KOPT-K1 (cell line): ENCODE results near the gene PUM2.

Experiments used
- H3K27ac ChIP-seq: fragments of 200-600 bp; sonication (generic); 2 replicates; pipeline ENCODE4 v1.5.1; 2016; ENCODE audit warnings: antibody characterized with exemption, mild to moderate bottlenecking, low read depth, low read length; ENCODE audit not compliant: poor library complexity, severe bottlenecking
- H3K36me3 ChIP-seq: fragments of 200-600 bp; sonication (generic); 2 replicates; pipeline ENCODE4 v1.5.1; 2017; ENCODE audit warnings: antibody characterized with exemption, mild to moderate bottlenecking, low read length, moderate library complexity; ENCODE audit not compliant: insufficient read depth
- H3K9me3 ChIP-seq: fragments of 200-600 bp; sonication (generic); 2 replicates; pipeline ENCODE4 v1.5.1; 2017; ENCODE audit warnings: antibody characterized with exemption, low read length, mild to moderate bottlenecking; ENCODE audit not compliant: insufficient read depth, poor library complexity, severe bottlenecking

The PUM2 gene

GRCh38 chr2:20227894-20228505 lies 122.6 kb downstream of the PUM2 start:
- Histone ChIP-seq H3K27ac (no peak overlapping the region), H3K9me3 (no peaks in the 10 kb centered on the region), H3K36me3 (no peaks in the 10 kb centered on the region)

GRCh38 chr2:20226152-20226545 lies 124.5 kb downstream of the PUM2 start:
- H3K36me3 ChIP-seq: no peaks in the 10 kb centered on the region
- no peaks in the 10 kb centered on the region for H3K9me3 ChIP-seq
- H3K27ac ChIP-seq: no peak overlapping the region

- H3K36me3 ChIP-seq: no peaks in the 10 kb centered on the region
- H3K27ac ChIP-seq: no peak overlapping the region
- H3K9me3 ChIP-seq: no peaks in the 10 kb centered on the region
These were observed 125.1 kb downstream of the PUM2 start for GRCh38 chr2:20225294-20226151.

GRCh38 chr2:20224716-20225293 lies 125.8 kb downstream of the PUM2 start, which contains the start of gene SDC1:
TSS of gene SDC1 (minus strand) at chr2:20225130. CDS start at chr2:20224867, 263 bp downstream.
- H3K36me3 ChIP-seq: no peaks in the 10 kb centered on the region
- no peak within 1 kb of the TSS for H3K27ac ChIP-seq
- no peaks in the 10 kb centered on the region for H3K9me3 ChIP-seq

GRCh38 chr2:20224164-20224715 lies 126.4 kb downstream of the PUM2 start:
- Histone ChIP-seq H3K9me3 (no peaks in the 10 kb centered on the region), H3K27ac (no peak overlapping the region), H3K36me3 (no peaks in the 10 kb centered on the region)

- no peaks in the 10 kb centered on the region for H3K9me3 ChIP-seq
- no peaks in the 10 kb centered on the region for H3K36me3 ChIP-seq
- H3K27ac ChIP-seq: no peak overlapping the region
These were observed 127.1 kb downstream of the PUM2 start for GRCh38 chr2:20223407-20224163.

GRCh38 chr2:20222769-20223406 lies 127.8 kb downstream of the PUM2 start:
- Histone ChIP-seq H3K9me3 (no peaks in the 10 kb centered on the region), H3K36me3 (no peaks in the 10 kb centered on the region), H3K27ac (no peak overlapping the region)

- Histone ChIP-seq H3K27ac (no peak overlapping the region), H3K36me3 (no peaks in the 10 kb centered on the region)
These were observed 128.5 kb downstream of the PUM2 start for GRCh38 chr2:20222014-20222768.

GRCh38 chr2:20221555-20221973 lies 129.1 kb downstream of the PUM2 start:
- no peaks in the 10 kb centered on the region for H3K9me3 ChIP-seq
- H3K27ac ChIP-seq: no peak overlapping the region
- H3K36me3 ChIP-seq: no peaks in the 10 kb centered on the region

More at GRCh38 chr2:20222014-20222768, 128.5 kb downstream of the PUM2 start:
- H3K9me3 ChIP-seq: no peaks in the 10 kb centered on the region

- Histone ChIP-seq H3K27ac (no peak overlapping the region), H3K9me3 (no peaks in the 10 kb centered on the region), H3K36me3 (no peaks in the 10 kb centered on the region)
These were observed 129.7 kb downstream of the PUM2 start for GRCh38 chr2:20220806-20221554.

GRCh38 chr2:20219763-20220380 lies 130.8 kb downstream of the PUM2 start:
- H3K36me3 ChIP-seq: no peaks in the 10 kb centered on the region
- no peak overlapping the region for H3K27ac ChIP-seq

GRCh38 chr2:20218331-20219320 lies 132.0 kb downstream of the PUM2 start:
- Histone ChIP-seq H3K9me3 (no peaks in the 10 kb centered on the region), H3K36me3 (no peaks in the 10 kb centered on the region), H3K27ac (no peak overlapping the region)

More at GRCh38 chr2:20219763-20220380, 130.8 kb downstream of the PUM2 start:
- no peaks in the 10 kb centered on the region for H3K9me3 ChIP-seq
